K562 (cell line): ENCODE data around the gene SLC38A8. TPM values are rescaled to one million over a fixed set of nuclear protein-coding genes. Genes with fewer than 3 reads are reported as not detected.

Experiments
- ATAC-seq: fragments of 200-7000 bp; cut with Tn5 transposase; 3 replicates; pipeline ENCODE4 v1.9.1; 2020; ENCODE audit warnings: moderate library complexity
- BruUV-seq: library from RNA; stranded (reverse); fragments of 400-500 nt; replicated peaks from 2 replicates; lab custom pipeline; 2021; lab: Mats Ljungman, UMichigan
- CTCF ChIA-PET: fragments of 300-600 bp; formaldehyde crosslinking; extraction: SDS; loops from one replicate; lab custom pipeline; 2021; ENCODE audit warnings: low intra/inter-chr PET ratio; lab: Yijun Ruan, JAX
- POLR2A ChIA-PET: fragments of 300-600, 350-650 bp; sonication (Branson Sonifier 250); formaldehyde crosslinking; extraction: SDS; loops from one replicate; lab custom pipeline; 2021; ENCODE audit warnings: antibody characterized with exemption, inconsistent platforms; lab: Yijun Ruan, JAX
- DNase-seq, 4 experiments: peaks; one replicate each; pipeline versions ENCODE4 v3.0.0 to v3.0.0-alpha.2; 2011 to 2018; ENCODE audit warnings: low spot score in 3 of 4, mixed read lengths in 3 of 4; ENCODE audit errors: extremely low read depth in 1 of 4
- FAIRE-seq: peaks from 2 replicates; lab custom pipeline; 2011; peaks lifted over from hg19 to GRCh38; lab: Jason Lieb, UNC
- H2AFZ ChIP-seq: 2 replicates; pipeline ENCODE4 v1.6.0; 2011; ENCODE audit warnings: low read depth, low read length, control low read depth, inconsistent platforms
- H3K27ac ChIP-seq: fragments of 200-600 bp; 3 replicates; pipeline ENCODE4 v1.8.0; 2011; ENCODE audit warnings: low read depth, mild to moderate bottlenecking, control low read depth, inconsistent platforms, low read length, moderate library complexity, mixed read lengths; ENCODE audit errors: extremely low read depth
- H3K27me3 ChIP-seq, 2 experiments: fragments of 300-600 bp in 1 of 2; 2 replicates in 1 of 2; 3 replicates in 1 of 2; pipeline versions ENCODE4 v1.6.0 to v1.8.0; 2011; ENCODE audit warnings: inconsistent platforms in 2 of 2, low read length in 2 of 2, mild to moderate bottlenecking in 1 of 2, mixed read lengths in 1 of 2, moderate library complexity in 1 of 2; ENCODE audit not compliant: control insufficient read depth in 2 of 2, insufficient read depth in 2 of 2
- H3K36me3 ChIP-seq: fragments of 300-600 bp; 3 replicates; pipeline ENCODE4 v1.8.0; 2011; ENCODE audit warnings: mild to moderate bottlenecking, low read length, inconsistent platforms; ENCODE audit not compliant: control insufficient read depth, insufficient read depth
- H3K4me1 ChIP-seq, 2 experiments: fragments of 200-600 bp in 1 of 2; replicated peaks in 1 of 2; 2 replicates in 1 of 2; 3 replicates in 1 of 2; pipeline versions ENCODE4 v1.5.1 to v1.8.0; 2011; ENCODE audit warnings: inconsistent platforms in 2 of 2, low read length in 2 of 2, mild to moderate bottlenecking in 1 of 2, mixed read lengths in 1 of 2, moderate library complexity in 1 of 2; ENCODE audit not compliant: control insufficient read depth in 2 of 2, insufficient read depth in 2 of 2
- H3K4me2 ChIP-seq: 2 replicates; pipeline ENCODE4 v1.6.1; 2011; ENCODE audit warnings: low read length, control low read depth, inconsistent platforms, mixed read lengths; ENCODE audit not compliant: insufficient read depth
- H3K4me3 ChIP-seq: fragments of 200-600 bp; sonication (generic), shearing (Covaris generic); 2 replicates; pipeline ENCODE4 v1.5.1; 2016; ENCODE audit warnings: control low read depth, inconsistent platforms
- H3K79me2 ChIP-seq: fragments of 200-600 bp; 3 replicates; pipeline ENCODE4 v1.8.0; 2011; ENCODE audit warnings: low read length, inconsistent platforms; ENCODE audit not compliant: control insufficient read depth, insufficient read depth
- H3K9ac ChIP-seq, 2 experiments: 2 replicates each; pipeline versions ENCODE4 v1.6.0 to v1.6.1; 2011; ENCODE audit warnings: low read depth in 2 of 2, low read length in 2 of 2, control low read depth in 1 of 2, inconsistent platforms in 1 of 2, mild to moderate bottlenecking in 1 of 2, mixed read lengths in 1 of 2; ENCODE audit not compliant: insufficient read depth in 1 of 2
- H3K9me1 ChIP-seq: one replicate; pipeline ENCODE4 v1.6.0; 2011; ENCODE audit warnings: inconsistent platforms, mild to moderate bottlenecking, low read length, moderate library complexity; ENCODE audit not compliant: control insufficient read depth, insufficient read depth
- H3K9me3 ChIP-seq: replicated peaks from 2 replicates; pipeline ENCODE4 v1.5.1; 2011; ENCODE audit warnings: low read depth, low read length, inconsistent platforms; ENCODE audit not compliant: control insufficient read depth, insufficient read depth
- H4K20me1 ChIP-seq: replicated peaks from 2 replicates; pipeline ENCODE4 v1.6.1; 2011; ENCODE audit warnings: low read length, inconsistent platforms, mixed read lengths; ENCODE audit not compliant: control insufficient read depth, insufficient read depth
- CBX2 ChIP-seq: fragments of 200-600 bp; sonication (generic); IDR thresholded peaks from one replicate; pipeline ENCODE4 v1.6.1; 2012; ENCODE audit warnings: mild to moderate bottlenecking, low read length, inconsistent platforms; ENCODE audit not compliant: insufficient read depth, poor library complexity, severe bottlenecking
- DACH1 ChIP-seq: fragments of 450-650 bp; IDR thresholded peaks from 2 replicates; pipeline ENCODE4 v1.6.1; 2018; ENCODE audit not compliant: partially characterized antibody
- VEZF1 ChIP-seq: fragments of 200-800 bp; sonication (Bioruptor generic); IDR thresholded peaks from 2 replicates; pipeline ENCODE4 v1.6.1; 2017; ENCODE audit warnings: missing genetic modification characterization, missing compliant biosample characterization
- YBX1 ChIP-seq: fragments of 450-650 bp; IDR thresholded peaks from 2 replicates; pipeline ENCODE4 v1.7.1; 2016; ENCODE audit warnings: mild to moderate bottlenecking
- YY1 ChIP-seq, 3 experiments: IDR thresholded peaks; 2 replicates each; pipeline ENCODE4 v1.6.1; 2011; ENCODE audit warnings: low read length in 2 of 3, mild to moderate bottlenecking in 2 of 3, moderate library complexity in 2 of 3, borderline replicate concordance in 1 of 3, control low read depth in 1 of 3, low read depth in 1 of 3; ENCODE audit not compliant: insufficient read depth in 3 of 3, insufficient replicate concordance in 2 of 3, control insufficient read depth in 1 of 3, insufficient read length in 1 of 3; ENCODE audit errors: extremely low read depth in 1 of 3
- ZBTB43 ChIP-seq: sonication (generic); formaldehyde crosslinking; IDR thresholded peaks from 2 replicates; pipeline ENCODE4 v1.8.0; 2023; ENCODE audit warnings: mild to moderate bottlenecking, missing genetic modification reagents
- ZMIZ1 ChIP-seq, 2 experiments: fragments of 150-350 bp in 1 of 2; IDR thresholded peaks; 2 replicates each; pipeline ENCODE4 v1.6.1; 2012 to 2016; ENCODE audit warnings: low read depth in 2 of 2, low read length in 2 of 2, mild to moderate bottlenecking in 1 of 2, moderate library complexity in 1 of 2
- WGBS: fragments of 100-300 bp; shearing (Covaris generic); methylation state at CpG from one replicate; pipeline ENCODE4 v1.1.6; 2016; ENCODE audit warnings: low coverage, mixed read lengths; ENCODE audit not compliant: insufficient coverage; ENCODE audit errors: missing lambda C conversion rate; 5-methylcytosine and 5-hydroxymethylcytosine counted together
- in situ Hi-C: fragments of 300-500 bp; cut with MboI; formaldehyde crosslinking; loops from 4 replicates; pipeline ENCODE4 v1.15.0; 2018; ENCODE audit warnings: inconsistent platforms, mixed read lengths
- intact Hi-C: fragments of 100-400 bp; cut with micrococcal nuclease; formaldehyde crosslinking; loops from 2 replicates; pipeline ENCODE4 v1.14.2; 2022
- polyA plus RNA-seq, 8 experiments: library from polyadenylated mRNA; depleted of rRNA in 4 of 8; stranded (reverse) in 5 of 8; unstranded in 3 of 8; fragments of >200 nt; fragmentation: Nextera tagmentation in 2 of 8; fragmentation: Illumina TruSeq in 1 of 8; extraction: Ambion mirVana in 2 of 8; extraction: Trizol in 1 of 8; gene quantifications; 2 replicates each; pipeline versions ENCODE4 v1.2.1 to v1.2.3, GENCODE V29; 2011 to 2014; ENCODE audit warnings: inconsistent platforms in 1 of 8, missing spikeins in 1 of 8
- total RNA-seq, 7 experiments: library from RNA; depleted of rRNA in 6 of 7; stranded (reverse); fragments of >200 nt in 6 of 7; fragmentation: Illumina TruSeq in 2 of 7; extraction: Trizol in 2 of 7; gene quantifications; 2 replicates each; pipeline versions ENCODE4 v1.2.1 to v1.2.3, GENCODE V29; 2011 to 2021; ENCODE audit warnings: low replicate concordance in 1 of 7
- TF ChIP-seq, protein P1 (sequence below), 2 experiments: IDR thresholded peaks in 1 of 2; conservative IDR thresholded peaks in 1 of 2; 2 replicates each; pipeline ENCODE4 v1.6.1; 2016; ENCODE audit warnings: low read depth in 2 of 2, mild to moderate bottlenecking in 1 of 2, missing compliant biosample characterization in 1 of 2, missing genetic modification characterization in 1 of 2, moderate library complexity in 1 of 2

The SLC38A8 gene
- total and polyA plus RNA-seq, 9 of the 15 experiments (the other 6 are each of a cell fraction or from before 2014, with no cell fraction given) = 0.28 TPM; not detected in 8

DNA sequence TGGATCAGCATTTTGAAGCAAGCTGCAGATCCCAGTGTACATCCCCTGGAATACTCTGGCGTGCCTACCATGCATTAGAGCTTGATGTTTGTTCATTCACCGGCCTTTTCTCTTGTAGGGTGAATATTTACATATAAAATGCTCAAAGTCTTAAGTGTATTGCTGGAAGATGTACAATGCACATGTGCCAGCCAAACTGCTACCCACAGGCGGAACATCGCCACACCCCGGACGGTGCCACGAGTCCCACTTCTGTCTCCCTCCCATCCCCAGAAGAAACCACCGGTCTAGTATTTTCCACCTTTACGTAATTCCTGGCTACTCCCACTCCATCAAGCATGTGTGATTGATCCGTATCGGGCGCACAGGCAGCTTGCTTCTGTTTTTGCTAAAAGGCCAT lies 4.1 kb downstream of the SLC38A8 start:
- Histone ChIP-seq H3K4me2 (no peak overlapping the region), H2AFZ (no peak overlapping the region), H3K9me1 (peaks cover 11% of the 10 kb centered on the region), H4K20me1 (peaks cover 34% of the 10 kb centered on the region; the same call in 1 of the 2 replicates), H3K9me3 (no peaks in the 10 kb centered on the region), H3K36me3 (no peaks in the 10 kb centered on the region), H3K27ac (no peak overlapping the region), H3K4me3 (no peak overlapping the region), H3K79me2 (no peaks in the 10 kb centered on the region), H3K27me3 (peaks cover 69 to 95% of the 10 kb centered on the region in 2 experiments), H3K4me1 (peaks cover 8 to 17% of the 10 kb centered on the region in 2 experiments), H3K9ac (no peak overlapping the region)
- intact Hi-C loops = no loop called here
- 25% methylated on average over 12 of the region's 12 CpGs for WGBS
- no TSS peak for BruUV-seq
- TF ChIP-seq CBX2 (no peak), ZMIZ1 (IDR thresholded peaks at IDR 0.05; ENCODE audit: low read depth in 2 of 2, low read length in 2 of 2) (no peak), VEZF1 (CRISPR knock-in tag) (no peak), YBX1 (no peak), ZBTB43 (CRISPR knock-in tag) (no peak), YY1 (IDR thresholded peaks at IDR 0.05; ENCODE audit: borderline replicate concordance in 1 of 3, control insufficient read depth in 1 of 3, extremely low read depth in 1 of 3, insufficient read depth in 3 of 3, insufficient read length in 1 of 3, insufficient replicate concordance in 2 of 3, low read depth in 1 of 3, low read length in 2 of 3) (no peak), DACH1 (no peak)
- TF ChIP-seq, protein P1, sequence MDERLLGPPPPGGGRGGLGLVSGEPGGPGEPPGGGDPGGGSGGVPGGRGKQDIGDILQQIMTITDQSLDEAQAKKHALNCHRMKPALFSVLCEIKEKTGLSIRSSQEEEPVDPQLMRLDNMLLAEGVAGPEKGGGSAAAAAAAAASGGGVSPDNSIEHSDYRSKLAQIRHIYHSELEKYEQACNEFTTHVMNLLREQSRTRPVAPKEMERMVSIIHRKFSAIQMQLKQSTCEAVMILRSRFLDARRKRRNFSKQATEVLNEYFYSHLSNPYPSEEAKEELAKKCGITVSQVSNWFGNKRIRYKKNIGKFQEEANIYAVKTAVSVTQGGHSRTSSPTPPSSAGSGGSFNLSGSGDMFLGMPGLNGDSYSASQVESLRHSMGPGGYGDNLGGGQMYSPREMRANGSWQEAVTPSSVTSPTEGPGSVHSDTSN (CRISPR knock-in tag; IDR thresholded peaks at IDR 0.05; ENCODE audit: low read depth) = no peak
- TF ChIP-seq, protein P1 (tag; conservative IDR thresholded peaks at IDR 0.05; ENCODE audit: low read depth) = no peak
- FAIRE-seq = no peak
- DNase-seq = no peak
- ATAC-seq = no peak
- POLR2A ChIA-PET = interaction anchor here (0.5 to 1.3 kb wide), 2 partner anchors 15 to 402 kb away, joined by 3 to 4 read pairs; no protein-coding TSS in a partner anchor
- CTCF ChIA-PET = no interaction called here
- in situ Hi-C loops = no loop called here
